ENCODE data around the gene TFDP2. TPM values are rescaled to one million over a fixed set of nuclear protein-coding genes. Genes with fewer than 3 reads are reported as not detected.
A peak's percentile ranks its signal among the peaks of the same experiment; 100 is the strongest.

Gene TFDP2
- total and polyA plus RNA-seq, 9 of the 15 experiments (the other 6 are each of a cell fraction or from before 2014, with no cell fraction given), result 95.6 to 179 (median 126) TPM

- TF ChIP-seq E2F8 (IDR thresholded peaks at IDR 0.05; ENCODE audit: low read depth, partially characterized antibody) (no peak), POLR2A (conservative IDR thresholded peaks at IDR 0.05) (peak; percentile 72), E2F1 (CRISPR knock-in tag; IDR thresholded peaks at IDR 0.05) (no peak), ZNF740 (CRISPR knock-in tag; IDR thresholded peaks at IDR 0.05) (no peak), ZNF740 (tag; IDR thresholded peaks at IDR 0.05) (peak in 1 of 2 experiments; percentile 55; a peak in 1 of 4 replicates), NR0B1 (IDR thresholded peaks at IDR 0.05; ENCODE audit: partially characterized antibody) (no peak), CCAR2 (IDR thresholded peaks at IDR 0.05; ENCODE audit: low read depth, low read length) (no peak), ZNF75A (CRISPR knock-in tag; IDR thresholded peaks at IDR 0.05) (no peak), ADNP (tag; IDR thresholded peaks at IDR 0.05) (no peak; the same call in 1 of the 2 replicates)
Observed at GRCh38 chr3:142028243-142028777, 121.0 kb downstream of the TFDP2 start (continued).

Data from K562 (cell line).